GM04504 (cell line): ENCODE data around the gene LRRC23.

Experiments used
- DNase-seq: peaks from one replicate; pipeline ENCODE4 v3.0.0-alpha.2; 2012; ENCODE audit warnings: low read depth

LRRC23 gene

DNA sequence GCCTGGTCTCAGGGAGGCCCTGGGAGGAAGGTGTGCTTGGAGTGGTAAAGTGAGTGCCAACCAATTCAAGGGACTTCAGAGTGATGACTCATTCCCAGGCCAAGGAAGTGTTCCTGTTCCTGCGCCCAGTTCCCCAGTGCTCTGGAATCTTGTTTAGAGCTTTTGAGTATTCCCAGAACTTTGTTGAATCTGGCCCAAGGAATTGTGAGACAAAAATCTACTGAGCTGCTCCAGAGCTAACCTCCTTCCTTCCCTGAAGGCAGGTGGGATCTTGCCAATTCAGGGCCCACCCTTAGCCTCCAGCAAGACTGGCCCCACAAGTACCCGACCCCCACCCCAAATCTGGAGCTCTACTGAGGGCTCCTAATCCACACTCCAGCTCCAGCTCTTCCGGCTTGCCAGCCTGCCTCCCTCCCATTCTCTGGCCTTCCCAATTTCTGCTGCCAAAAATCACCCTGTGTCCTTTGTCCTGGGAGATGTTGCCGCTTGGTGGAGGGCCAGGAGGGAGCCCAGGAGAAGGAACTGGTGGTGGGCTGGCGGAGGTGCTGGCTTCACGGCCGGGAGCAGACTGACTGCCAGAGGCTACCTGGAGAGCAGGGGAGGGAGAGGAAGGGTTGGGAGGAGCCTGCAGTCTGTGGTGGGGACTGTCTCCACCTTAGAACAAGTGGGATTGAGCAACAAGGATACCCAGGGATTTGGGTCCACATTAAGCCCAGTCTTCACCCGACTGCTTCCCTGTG lies 21.1 kb downstream of the LRRC23 start:
- peak; percentile 80 for DNase-seq

DNA sequence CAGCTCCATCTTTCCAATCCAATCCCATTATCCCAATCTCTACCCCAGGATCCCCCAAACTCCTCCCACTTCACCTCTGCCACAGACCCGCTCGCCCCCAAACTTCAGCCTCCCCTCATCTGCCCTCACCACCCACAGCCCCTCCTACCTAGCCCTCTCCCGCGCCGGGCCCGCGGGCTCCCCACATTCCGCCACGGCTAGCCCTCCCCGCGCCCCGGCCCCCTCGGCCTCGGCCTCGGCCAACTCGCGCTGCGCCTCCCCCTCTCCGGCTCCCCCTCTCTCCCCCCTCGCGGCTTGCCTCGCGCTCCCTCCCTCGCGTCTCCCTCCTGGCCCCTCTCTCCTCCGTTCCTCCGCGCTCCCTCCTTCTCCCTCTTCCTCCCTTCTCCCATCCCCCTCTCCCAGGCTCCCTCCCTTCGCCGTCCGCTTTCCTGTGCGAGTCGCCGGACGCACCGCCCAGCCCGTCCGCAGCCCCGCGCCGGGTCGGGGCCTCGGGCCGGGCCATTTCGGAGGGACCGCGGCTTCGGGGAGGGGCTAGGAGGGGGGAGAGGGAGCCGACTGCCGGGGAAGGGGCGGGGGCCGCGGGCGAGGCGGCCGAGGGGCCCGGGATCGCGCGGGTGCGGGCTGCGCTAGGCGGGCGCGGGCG lies 22.9 kb downstream of the LRRC23 start, which contains the start of gene ATN1:
ATN1 (plus strand) TSS at position 581 of the 643 bp plus-strand sequence. CDS start 6,043 bp downstream, outside the sequence.
- DNase-seq: peak; percentile 62

- DNase-seq: no peak
These were observed 23.5 kb downstream of the LRRC23 start for GRCh38 chr12:6928022-6928702.

- no peak for DNase-seq
These were observed 24.2 kb downstream of the LRRC23 start for GRCh38 chr12:6928703-6929407.

DNA sequence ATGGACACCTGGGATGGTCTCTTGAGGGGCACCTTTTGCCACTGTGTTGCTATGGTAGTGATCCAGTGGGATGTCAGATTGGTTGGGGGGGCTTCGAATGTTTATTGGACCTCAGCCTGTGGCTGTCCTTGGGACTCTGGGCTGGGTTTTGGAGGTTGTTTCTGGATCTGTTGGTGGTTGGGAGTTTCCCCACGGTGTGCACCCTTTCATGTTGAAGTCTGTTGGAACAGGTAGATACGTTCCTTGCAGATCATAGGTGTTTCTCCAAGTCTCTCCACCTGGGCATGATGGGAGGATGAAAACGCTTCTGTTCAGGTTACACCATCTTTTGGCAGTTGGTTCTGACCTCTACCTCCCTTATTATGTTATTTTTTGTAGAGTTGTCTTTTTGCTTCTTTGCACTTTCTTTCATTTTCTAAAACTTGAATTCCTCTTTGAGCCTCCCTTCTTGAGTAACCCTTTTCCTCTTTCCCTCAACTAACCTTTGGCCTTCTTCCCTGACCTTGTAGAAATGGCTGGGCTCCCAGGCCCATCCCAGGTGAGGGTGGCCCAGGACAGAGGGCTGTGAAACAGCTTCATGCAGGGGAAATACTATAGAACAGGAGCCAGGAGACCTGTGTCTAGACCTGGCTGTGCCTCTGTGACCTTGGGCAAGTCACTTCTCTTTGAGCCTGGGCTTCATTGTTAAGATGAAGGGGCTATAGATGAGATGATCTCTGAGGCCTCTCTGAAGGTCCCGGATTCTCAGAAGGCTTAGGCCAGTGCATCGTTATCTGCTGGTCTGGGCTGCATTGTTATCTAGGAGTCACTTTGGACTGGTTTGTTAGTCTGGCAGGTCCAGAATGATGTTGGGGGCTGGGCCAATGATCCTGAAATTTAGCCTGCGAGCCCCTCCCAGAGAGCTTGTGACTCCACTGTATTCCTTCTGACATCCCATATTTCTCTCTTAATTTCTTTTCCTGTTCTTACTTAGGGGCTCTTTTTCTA lies 25.1 kb downstream of the LRRC23 start:
- no peak for DNase-seq

- DNase-seq: no peak
These were observed 28.1 kb downstream of the LRRC23 start for GRCh38 chr12:6932766-6933165.

GRCh38 chr12:6934110-6934509 lies 29.5 kb downstream of the LRRC23 start:
- DNase-seq: no peak

DNA sequence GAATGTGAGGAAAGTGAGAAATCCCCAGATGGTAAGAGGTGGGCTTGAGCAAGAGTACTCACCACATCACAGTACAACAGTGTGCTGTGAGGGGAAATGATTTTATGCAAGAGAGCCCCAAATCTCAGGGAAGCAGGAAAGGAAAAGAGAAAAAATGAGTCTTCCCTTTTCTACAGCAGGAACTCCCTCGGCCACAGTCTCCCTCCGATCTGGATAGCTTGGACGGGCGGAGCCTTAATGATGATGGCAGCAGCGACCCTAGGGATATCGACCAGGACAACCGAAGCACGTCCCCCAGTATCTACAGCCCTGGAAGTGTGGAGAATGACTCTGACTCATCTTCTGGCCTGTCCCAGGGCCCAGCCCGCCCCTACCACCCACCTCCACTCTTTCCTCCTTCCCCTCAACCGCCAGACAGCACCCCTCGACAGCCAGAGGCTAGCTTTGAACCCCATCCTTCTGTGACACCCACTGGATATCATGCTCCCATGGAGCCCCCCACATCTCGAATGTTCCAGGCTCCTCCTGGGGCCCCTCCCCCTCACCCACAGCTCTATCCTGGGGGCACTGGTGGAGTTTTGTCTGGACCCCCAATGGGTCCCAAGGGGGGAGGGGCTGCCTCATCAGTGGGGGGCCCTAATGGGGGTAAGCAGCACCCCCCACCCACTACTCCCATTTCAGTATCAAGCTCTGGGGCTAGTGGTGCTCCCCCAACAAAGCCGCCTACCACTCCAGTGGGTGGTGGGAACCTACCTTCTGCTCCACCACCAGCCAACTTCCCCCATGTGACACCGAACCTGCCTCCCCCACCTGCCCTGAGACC lies 31.0 kb downstream of the LRRC23 start:
- no peak for DNase-seq

GRCh38 chr12:6936194-6936635 lies 31.6 kb downstream of the LRRC23 start:
- no peak for DNase-seq

GRCh38 chr12:6936636-6937480 lies 32.2 kb downstream of the LRRC23 start:
- no peak for DNase-seq

DNA sequence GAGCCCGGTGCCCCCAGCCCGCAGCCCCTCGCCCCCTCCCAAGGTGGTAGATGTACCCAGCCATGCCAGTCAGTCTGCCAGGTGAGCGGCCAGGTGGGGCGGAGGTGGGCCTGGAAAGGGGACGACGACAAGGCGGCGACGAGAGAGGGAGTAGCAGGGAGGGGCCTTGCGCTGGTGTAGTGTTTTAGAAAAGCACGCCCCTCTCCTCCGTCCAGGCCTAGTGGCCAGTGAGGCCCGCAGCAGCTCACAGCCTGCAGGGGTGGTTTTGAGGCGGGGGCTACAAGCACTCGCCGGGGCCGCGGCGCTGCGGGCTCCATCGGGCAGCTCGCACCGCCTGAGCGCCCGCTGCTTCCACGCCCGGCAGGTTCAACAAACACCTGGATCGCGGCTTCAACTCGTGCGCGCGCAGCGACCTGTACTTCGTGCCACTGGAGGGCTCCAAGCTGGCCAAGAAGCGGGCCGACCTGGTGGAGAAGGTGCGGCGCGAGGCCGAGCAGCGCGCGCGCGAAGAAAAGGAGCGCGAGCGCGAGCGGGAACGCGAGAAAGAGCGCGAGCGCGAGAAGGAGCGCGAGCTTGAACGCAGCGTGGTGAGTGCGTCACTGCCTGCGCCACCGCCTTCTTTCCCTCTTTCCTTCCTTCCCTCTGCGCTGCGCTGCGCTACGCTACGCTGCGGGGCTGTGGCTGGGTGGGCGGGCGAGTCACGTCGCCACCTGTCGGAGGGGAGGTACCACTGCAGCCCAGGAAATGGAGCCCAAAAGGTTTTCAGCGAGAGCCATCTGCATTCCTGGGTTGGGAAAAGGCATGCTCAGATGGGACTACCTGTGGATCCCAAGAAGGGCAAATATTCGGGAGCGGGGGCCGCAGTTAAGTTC lies 33.1 kb downstream of the LRRC23 start:
- DNase-seq: peak; percentile 85

GRCh38 chr12:6938353-6939190 lies 34.0 kb downstream of the LRRC23 start:
- no peak for DNase-seq

- no peak for DNase-seq
These were observed 34.5 kb downstream of the LRRC23 start for GRCh38 chr12:6939191-6939540.

DNA sequence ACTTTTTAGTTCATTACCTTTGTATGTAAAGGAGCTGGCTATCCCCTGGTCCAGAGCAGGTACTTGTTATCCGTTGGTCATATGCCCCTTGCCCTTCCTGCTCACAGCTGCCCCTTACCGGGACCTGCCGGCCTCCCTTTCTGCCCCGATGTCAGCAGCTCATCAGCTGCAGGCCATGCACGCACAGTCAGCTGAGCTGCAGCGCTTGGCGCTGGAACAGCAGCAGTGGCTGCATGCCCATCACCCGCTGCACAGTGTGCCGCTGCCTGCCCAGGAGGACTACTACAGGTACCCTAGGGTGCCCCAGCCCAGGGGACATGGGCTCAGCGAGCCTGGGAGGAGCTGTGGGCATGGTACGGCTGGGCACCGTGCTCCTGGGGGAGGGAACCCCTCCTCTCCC lies 36.6 kb downstream of the LRRC23 start:
- DNase-seq: no peak

GRCh38 chr12:6941782-6942181 lies 37.2 kb downstream of the LRRC23 start:
- DNase-seq: no peak

GRCh38 chr12:6942331-6942665 lies 37.7 kb downstream of the LRRC23 start:
- DNase-seq: no peak

GRCh38 chr12:6943389-6943721 lies 38.7 kb downstream of the LRRC23 start:
- peak; percentile 82 for DNase-seq
